GM19193 (cell line): ENCODE measurements around the gene TMEM54.

ENCODE experiments used
- POLR2A ChIP-seq: IDR thresholded peaks from 4 replicates; pipeline ENCODE4 v1.6.1; 2011; ENCODE audit not compliant: insufficient read depth, insufficient read length; ENCODE audit errors: extremely low read depth

Gene TMEM54

GRCh38 chr1:32865639-32866405 lies 35.4 kb downstream of the TMEM54 start:
- TF ChIP-seq POLR2A = no peak

GRCh38 chr1:32864375-32865019 lies 36.7 kb downstream of the TMEM54 start:
- no peak for TF ChIP-seq POLR2A

GRCh38 chr1:32863881-32864245 lies 37.3 kb downstream of the TMEM54 start:
- TF ChIP-seq POLR2A = no peak

DNA sequence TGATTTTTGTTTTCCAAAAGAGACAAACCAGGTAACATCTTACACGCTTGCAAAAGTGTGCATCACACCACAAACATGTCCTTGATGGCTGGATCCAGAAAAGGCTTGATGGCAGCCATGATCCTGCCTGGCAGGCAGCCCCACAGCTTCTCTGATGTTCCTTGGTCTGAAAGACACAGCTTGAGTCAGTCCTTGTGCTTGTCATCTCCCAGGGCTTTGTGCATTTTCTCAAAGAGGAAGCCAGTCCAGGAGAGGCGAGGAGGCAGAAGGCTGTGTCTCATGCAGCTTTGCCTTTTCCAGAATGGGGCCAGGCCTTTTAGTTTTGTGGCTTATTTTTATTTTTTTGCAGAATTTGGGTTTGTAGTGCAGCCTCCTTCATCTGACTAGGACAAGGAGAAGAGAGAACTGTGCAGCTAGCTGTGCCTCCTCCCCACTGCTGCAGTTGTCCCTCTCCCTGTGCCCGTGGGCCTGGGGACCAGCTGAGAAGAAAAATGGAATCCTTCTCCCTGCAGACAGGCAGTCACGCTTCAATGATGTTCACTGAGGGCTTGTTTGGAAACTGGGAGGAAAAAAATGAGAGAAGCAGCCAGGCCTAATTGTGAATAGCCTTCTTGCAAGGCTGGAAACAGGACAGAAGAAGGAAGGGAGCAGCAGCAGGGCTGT lies 37.8 kb downstream of the TMEM54 start:
- no peak for TF ChIP-seq POLR2A

DNA sequence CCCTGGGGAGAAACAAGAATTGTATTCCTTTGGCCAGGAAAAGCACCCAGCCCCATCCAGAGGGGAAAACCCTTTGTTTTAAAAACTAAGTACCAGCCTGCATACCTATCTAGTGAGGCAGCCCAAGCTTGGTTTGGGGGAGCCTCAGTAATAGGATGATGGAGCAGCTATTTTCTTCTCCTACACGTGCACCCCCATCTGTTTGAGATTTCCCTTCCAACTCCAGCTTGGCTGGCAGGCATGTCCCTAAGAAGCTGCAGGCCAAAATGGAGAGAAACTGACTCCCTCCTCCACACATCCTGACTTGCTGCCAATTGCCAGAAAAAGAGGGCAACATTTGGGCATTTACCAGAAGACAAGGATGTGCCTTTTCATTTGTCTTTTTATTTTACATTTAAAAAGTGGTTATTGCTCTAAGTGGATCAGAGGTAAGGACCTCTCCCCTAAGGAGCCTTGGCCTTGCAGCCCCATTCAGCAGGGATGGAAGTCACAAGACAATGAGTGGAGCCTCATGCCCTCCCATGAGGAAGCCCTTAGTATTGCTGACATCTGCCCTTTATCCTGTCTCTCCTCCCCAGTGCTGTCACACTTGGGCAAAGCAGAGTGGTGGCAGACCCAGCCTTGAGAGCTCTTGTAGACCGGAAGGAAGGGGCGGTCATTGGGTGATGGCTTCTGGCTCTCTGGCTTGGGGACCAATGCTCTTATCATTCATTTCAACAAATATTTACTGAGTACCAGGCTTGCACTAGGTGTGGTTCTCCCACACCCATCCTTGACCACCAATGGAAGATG lies 39.1 kb downstream of the TMEM54 start:
- TF ChIP-seq POLR2A = no peak

GRCh38 chr1:32860566-32860965 lies 40.6 kb downstream of the TMEM54 start:
- TF ChIP-seq POLR2A = no peak

GRCh38 chr1:32859915-32860314 lies 41.3 kb downstream of the TMEM54 start:
- no peak for TF ChIP-seq POLR2A

DNA sequence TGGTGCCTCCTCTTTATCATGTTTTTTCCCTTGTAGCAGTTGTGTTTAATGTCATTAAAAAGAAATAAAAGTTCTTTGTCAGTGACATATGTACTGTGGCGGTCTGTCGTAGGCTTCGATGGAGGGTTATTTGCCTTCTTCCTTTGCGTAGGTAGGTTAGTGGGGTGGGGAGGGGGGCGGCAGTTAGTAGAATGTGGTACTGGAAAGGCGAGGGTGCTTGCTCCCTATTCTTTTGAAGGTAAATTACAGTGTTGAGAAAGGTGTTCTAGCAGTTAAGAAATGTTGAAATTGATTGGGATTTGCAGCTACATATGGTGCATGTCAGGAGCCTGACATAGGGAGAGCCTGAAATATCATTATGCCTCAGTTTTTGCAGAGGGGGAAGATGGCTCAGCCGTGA lies 42.4 kb downstream of the TMEM54 start:
- TF ChIP-seq POLR2A = no peak

DNA sequence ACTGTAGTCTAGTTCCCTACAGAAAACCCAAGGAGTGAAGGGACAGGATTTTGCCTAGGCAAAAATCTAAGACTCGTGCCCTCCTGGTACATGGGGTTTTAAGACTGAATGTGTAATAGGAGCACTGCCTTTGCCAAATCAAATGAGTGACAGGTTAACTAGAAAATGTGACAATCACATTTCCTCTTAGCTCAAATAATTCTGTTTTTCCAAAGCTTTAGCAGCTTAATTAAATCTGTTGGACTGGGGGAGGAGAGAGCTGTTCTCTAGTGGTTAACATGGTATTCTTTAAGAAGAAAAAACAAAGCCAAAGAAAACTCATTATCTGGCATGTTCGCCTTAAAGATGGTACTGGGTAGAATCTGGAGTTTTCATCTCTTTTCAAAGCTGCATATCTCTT lies 43.1 kb downstream of the TMEM54 start:
- no peak for TF ChIP-seq POLR2A

- no peak for TF ChIP-seq POLR2A
Observed at GRCh38 chr1:32855861-32856617, 45.1 kb downstream of the TMEM54 start.

DNA sequence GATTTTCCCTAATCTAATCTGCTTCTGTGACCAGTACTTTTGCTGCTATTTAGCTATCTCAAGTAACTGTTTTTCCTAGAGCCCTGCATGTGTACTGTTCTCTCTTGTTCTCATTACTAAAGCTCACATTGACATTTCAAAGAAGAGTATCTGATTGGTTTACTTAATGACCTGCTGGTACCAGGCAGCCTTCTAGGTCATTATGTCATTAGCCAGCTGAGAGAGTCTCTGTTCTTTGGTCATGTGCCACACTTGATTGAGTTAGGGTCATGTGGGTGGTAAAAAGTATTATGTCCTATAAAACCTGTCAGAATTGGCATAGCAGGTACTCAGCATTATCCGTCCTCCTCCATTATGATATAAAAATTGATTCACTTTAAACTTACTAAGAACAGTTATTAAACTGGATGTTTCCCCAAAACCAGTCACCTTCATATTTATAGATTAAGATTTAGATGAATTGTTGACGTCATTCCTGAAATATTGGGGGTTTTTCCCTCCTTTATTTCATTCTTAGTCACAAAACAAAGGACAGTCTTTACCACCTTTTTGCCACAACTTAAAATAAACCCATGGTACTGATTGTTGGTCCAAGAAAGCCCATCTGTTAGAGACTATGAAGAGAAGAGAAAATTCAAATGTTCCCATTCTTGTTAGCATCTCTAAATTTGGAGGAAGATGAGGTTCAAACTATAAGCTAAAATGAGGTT lies 52.7 kb downstream of the TMEM54 start:
- no peak for TF ChIP-seq POLR2A
